ENCODE results near the gene KLF7. TPM values are rescaled to one million over a fixed set of nuclear protein-coding genes. Genes with fewer than 3 reads are reported as not detected.

KLF7 gene
- total RNA-seq, 2 experiments from 2014 or later = 90.1 to 96.9 TPM

DNA sequence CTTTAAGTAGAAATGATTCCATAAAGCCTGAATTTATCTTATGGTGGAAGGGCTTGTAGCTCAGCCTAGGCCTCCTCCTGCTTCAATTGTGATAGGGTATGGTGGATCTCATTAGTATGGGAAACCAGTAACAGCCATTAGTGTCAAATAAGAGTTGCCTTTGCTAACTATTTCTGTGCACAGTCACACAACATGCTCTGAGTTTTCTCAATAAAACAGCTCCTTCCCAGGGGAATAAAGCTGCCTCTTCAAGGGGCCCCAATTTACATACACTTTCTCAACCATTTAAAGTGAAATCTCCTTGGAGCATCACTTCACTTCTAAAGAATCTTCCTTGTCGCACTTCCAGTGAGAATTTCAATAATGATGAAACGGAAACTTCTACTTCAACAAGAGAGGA is 53.4 kb downstream of the KLF7 start:
- Histone ChIP-seq H3K36me3 (ENCODE audit: insufficient read depth, low read length) (peaks cover 4% of the 10 kb centered on the region), H3K27ac (ENCODE audit: low read depth in 1 of 2, low read length in 2 of 2) (no peak overlapping the region), H3K9me3 (ENCODE audit: control insufficient read depth in 1 of 2, insufficient read depth in 1 of 2, low read length in 2 of 2) (no peaks in the 10 kb centered on the region), H3K27me3 (ENCODE audit: control insufficient read depth in 1 of 2, insufficient read depth in 2 of 2, low read length in 2 of 2) (no peaks in the 10 kb centered on the region), H3K4me1 (ENCODE audit: insufficient read depth, low read length) (no peaks in the 10 kb centered on the region), H3K4me3 (ENCODE audit: low read length) (no peak overlapping the region)
- Mint-ChIP-seq H3K27me3 (no peaks in the 10 kb centered on the region), H3K4me1 (ENCODE audit: low read depth) (peaks cover 58% of the 10 kb centered on the region), H3K27ac (peak overlapping the region; percentile 47), H3K36me3 (ENCODE audit: low read depth) (peaks cover 64% of the 10 kb centered on the region), H3K4me3 (no peak overlapping the region), H3K9me3 (no peaks in the 10 kb centered on the region)
- DNase-seq (no peak), ATAC-seq (ENCODE audit: poor library complexity) (no peak)
- CTCF ChIA-PET = no interaction called here
- TF ChIP-seq, protein P1, sequence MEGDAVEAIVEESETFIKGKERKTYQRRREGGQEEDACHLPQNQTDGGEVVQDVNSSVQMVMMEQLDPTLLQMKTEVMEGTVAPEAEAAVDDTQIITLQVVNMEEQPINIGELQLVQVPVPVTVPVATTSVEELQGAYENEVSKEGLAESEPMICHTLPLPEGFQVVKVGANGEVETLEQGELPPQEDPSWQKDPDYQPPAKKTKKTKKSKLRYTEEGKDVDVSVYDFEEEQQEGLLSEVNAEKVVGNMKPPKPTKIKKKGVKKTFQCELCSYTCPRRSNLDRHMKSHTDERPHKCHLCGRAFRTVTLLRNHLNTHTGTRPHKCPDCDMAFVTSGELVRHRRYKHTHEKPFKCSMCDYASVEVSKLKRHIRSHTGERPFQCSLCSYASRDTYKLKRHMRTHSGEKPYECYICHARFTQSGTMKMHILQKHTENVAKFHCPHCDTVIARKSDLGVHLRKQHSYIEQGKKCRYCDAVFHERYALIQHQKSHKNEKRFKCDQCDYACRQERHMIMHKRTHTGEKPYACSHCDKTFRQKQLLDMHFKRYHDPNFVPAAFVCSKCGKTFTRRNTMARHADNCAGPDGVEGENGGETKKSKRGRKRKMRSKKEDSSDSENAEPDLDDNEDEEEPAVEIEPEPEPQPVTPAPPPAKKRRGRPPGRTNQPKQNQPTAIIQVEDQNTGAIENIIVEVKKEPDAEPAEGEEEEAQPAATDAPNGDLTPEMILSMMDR (IDR thresholded peaks at IDR 0.05) = no peak
- POLR2A ChIA-PET = interaction anchor here (1.0 to 1.4 kb wide), 3 partner anchors 30 to 55 kb away, joined by 3 to 6 read pairs (median 3); partner anchors contain the start of gene KLF7
- intact Hi-C loops (cut with DNase I, micrococcal nuclease) = no loop called here

DNA sequence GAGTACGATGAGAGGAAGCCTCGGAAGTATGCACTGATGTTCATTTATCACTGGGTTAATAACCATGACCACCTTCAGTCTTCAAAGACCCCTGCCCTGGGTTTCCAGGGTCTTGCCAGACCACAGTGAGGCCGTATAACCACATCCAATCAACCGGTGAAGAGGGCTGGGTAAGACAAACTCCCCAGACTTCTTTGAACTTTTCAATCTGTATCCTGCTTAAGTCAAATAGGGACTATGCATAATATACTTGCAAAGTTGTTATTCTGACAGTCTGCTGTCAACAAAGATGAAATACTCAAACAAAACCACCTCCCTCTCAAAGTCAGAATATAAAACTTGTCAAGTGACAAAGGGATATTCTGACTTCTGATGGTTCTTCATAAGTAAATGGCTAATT is 54.0 kb downstream of the KLF7 start:
- H3K4me1 Mint-ChIP-seq (ENCODE audit: low read depth) = peaks cover 64% of the 10 kb centered on the region
- no peaks in the 10 kb centered on the region for H3K4me1 ChIP-seq (ENCODE audit: insufficient read depth, low read length)
- no peaks in the 10 kb centered on the region for H3K27me3 Mint-ChIP-seq
- H3K27ac ChIP-seq (ENCODE audit: low read depth in 1 of 2, low read length in 2 of 2) = no peak overlapping the region
- ChIA-PET POLR2A (interaction anchor here (1.0 to 1.4 kb wide), 2 partner anchors 31 to 54 kb away, joined by 3 to 6 read pairs; partner anchors contain the start of gene KLF7), CTCF (no interaction called here)
- H3K36me3 Mint-ChIP-seq (ENCODE audit: low read depth) = peaks cover 70% of the 10 kb centered on the region
- H3K27me3 ChIP-seq (ENCODE audit: control insufficient read depth in 1 of 2, insufficient read depth in 2 of 2, low read length in 2 of 2) = no peaks in the 10 kb centered on the region
- no peaks in the 10 kb centered on the region for H3K9me3 ChIP-seq (ENCODE audit: control insufficient read depth in 1 of 2, insufficient read depth in 1 of 2, low read length in 2 of 2)
- peaks cover 4% of the 10 kb centered on the region for H3K36me3 ChIP-seq (ENCODE audit: insufficient read depth, low read length)
- intact Hi-C loops (cut with DNase I, micrococcal nuclease) = no loop called here
- H3K4me3 ChIP-seq (ENCODE audit: low read length) = no peak overlapping the region
- DNase-seq = no peak
- H3K27ac Mint-ChIP-seq = peak overlapping the region; percentile 69
- H3K9me3 Mint-ChIP-seq = no peaks in the 10 kb centered on the region
- no peak overlapping the region for H3K4me3 Mint-ChIP-seq
- ATAC-seq (ENCODE audit: poor library complexity) = peak; percentile 49
- TF ChIP-seq, protein P1 (IDR thresholded peaks at IDR 0.05) = no peak

DNA sequence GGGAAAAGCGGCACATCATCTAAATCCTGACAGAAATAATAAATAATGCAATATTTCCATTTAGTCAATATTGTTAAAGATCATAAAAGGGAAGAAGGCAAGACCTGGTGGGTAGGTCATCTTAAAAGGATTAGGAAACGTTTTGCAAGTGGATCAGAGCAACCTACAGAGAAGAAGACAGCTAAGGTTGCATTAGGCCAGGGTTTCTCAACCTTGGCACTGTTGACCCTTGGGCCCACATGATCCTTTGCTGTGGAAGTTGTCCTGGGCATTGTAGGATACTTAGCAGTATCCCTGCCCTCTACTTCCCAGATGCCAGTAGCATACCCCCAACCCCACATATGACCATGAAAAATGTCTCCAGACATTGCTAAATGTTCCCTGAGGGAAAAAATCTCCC is 55.0 kb downstream of the KLF7 start:
- peaks cover 74% of the 10 kb centered on the region for H3K36me3 Mint-ChIP-seq (ENCODE audit: low read depth)

More for the DNA sequence above, 55.0 kb downstream of the KLF7 start:
- intact Hi-C loops (cut with DNase I, micrococcal nuclease) = no loop called here
- Histone ChIP-seq H3K4me1 (ENCODE audit: insufficient read depth, low read length) (no peaks in the 10 kb centered on the region), H3K27me3 (ENCODE audit: control insufficient read depth in 1 of 2, insufficient read depth in 2 of 2, low read length in 2 of 2) (no peaks in the 10 kb centered on the region), H3K27ac (ENCODE audit: low read depth in 1 of 2, low read length in 2 of 2) (no peak overlapping the region), H3K4me3 (ENCODE audit: low read length) (no peak overlapping the region), H3K36me3 (ENCODE audit: insufficient read depth, low read length) (peaks cover 4% of the 10 kb centered on the region), H3K9me3 (ENCODE audit: control insufficient read depth in 1 of 2, insufficient read depth in 1 of 2, low read length in 2 of 2) (no peaks in the 10 kb centered on the region)
- peak overlapping the region; percentile 10 for H3K27ac Mint-ChIP-seq
- no peaks in the 10 kb centered on the region for H3K27me3 Mint-ChIP-seq
- H3K4me3 Mint-ChIP-seq = no peak overlapping the region
- no peaks in the 10 kb centered on the region for H3K9me3 Mint-ChIP-seq
- DNase-seq = no peak
- ChIA-PET CTCF (no interaction called here), POLR2A (interaction anchor here (2.1 kb wide), 1 partner anchor 55 kb away, joined by 11 read pairs; the partner anchor contains the start of gene KLF7)
- no peak for ATAC-seq (ENCODE audit: poor library complexity)
- H3K4me1 Mint-ChIP-seq (ENCODE audit: low read depth) = peaks cover 70% of the 10 kb centered on the region
- TF ChIP-seq, protein P1 (IDR thresholded peaks at IDR 0.05) = no peak
